GM12891 (cell line): ENCODE results near the gene TSR3.
A peak's percentile ranks its signal among the peaks of the same experiment; 100 is the strongest.

Experiments used
- DNase-seq: peaks from one replicate; pipeline ENCODE4 v3.0.0; 2011; ENCODE audit warnings: low spot score; ENCODE audit not compliant: insufficient read length
- FAIRE-seq: peaks from 2 replicates; lab custom pipeline; 2011; peaks lifted over from hg19 to GRCh38; lab: Jason Lieb, UNC
- PAX5 ChIP-seq: IDR thresholded peaks from 2 replicates; pipeline ENCODE4 v1.6.1; 2011; ENCODE audit warnings: low read length, moderate library complexity, mild to moderate bottlenecking; ENCODE audit not compliant: insufficient read depth, severe bottlenecking
- POLR2A ChIP-seq: IDR thresholded peaks from 2 replicates; pipeline ENCODE4 v1.6.1; 2011; ENCODE audit warnings: low read depth, low read length, control low read depth
- POLR2AphosphoS5 ChIP-seq: IDR thresholded peaks from 2 replicates; pipeline ENCODE4 v1.6.1; 2011; ENCODE audit warnings: low read depth, low read length, control low read depth
- POU2F2 ChIP-seq: IDR thresholded peaks from 2 replicates; pipeline ENCODE4 v1.6.1; 2011; ENCODE audit warnings: low read depth, mild to moderate bottlenecking, control low read depth, low read length, moderate library complexity
- SPI1 ChIP-seq: IDR thresholded peaks from 2 replicates; pipeline ENCODE4 v1.6.1; 2011; ENCODE audit warnings: low read depth, low read length, control low read depth
- TAF1 ChIP-seq: IDR thresholded peaks from 2 replicates; pipeline ENCODE4 v1.6.1; 2011; ENCODE audit warnings: low read depth, low read length, control low read depth

The TSR3 gene

DNA sequence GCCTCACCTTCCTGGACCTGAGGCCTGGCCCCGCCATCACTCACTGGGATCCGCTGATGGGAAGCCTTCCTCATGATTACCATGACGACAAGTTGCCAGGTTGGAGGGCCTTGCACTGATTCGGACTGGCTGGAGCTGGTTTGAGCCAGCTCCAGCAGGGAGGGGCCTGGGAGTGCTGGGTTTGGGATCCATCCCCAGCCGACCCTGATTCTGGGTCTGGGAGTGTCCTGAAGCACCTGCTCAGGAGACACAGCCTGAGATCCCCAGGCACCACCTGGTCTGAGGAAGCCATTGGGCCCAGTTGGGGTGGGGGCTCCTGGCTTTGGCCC, 24.1 kb downstream of the TSR3 start:
- no peak for DNase-seq
- FAIRE-seq = no peak
- TF ChIP-seq POLR2AphosphoS5 (no peak), POU2F2 (no peak), POLR2A (no peak), PAX5 (no peak), TAF1 (no peak), SPI1 (no peak)

DNA sequence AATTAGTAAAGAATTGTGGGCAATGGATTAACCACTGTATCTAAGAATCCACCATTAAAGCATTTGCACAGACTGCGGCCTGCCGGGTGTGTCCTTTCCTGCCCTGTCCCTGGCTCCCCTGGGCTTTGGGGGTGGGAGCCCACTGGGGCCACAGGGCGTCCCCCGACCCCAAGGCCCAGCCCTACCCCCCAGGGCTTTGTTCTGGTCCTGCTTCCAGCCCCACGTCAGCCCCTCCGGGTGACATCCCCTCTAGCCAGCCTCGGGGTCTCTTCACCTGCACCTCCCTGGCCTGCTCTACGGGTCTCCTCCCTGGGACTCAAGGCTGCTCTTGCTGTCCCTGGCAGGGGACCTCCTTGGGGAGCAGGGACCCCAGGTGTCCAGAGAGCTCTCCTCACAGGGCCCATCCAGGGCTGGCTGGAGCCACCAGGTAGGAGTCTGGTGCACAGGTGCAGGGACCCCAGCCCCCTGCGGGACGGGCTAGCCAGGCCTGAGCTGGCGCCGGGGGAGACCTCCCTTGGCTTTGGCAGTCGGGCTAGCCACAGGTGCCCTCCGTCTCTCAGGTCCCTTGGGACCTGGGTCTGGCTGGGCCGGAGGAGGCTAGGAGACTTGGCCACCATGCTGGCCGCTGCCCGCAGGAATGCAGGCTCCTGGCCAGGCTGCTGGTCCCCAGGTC, 24.6 kb downstream of the TSR3 start:
- FAIRE-seq = no peak
- TF ChIP-seq SPI1 = no peak
- no peak for TF ChIP-seq POU2F2

DNA sequence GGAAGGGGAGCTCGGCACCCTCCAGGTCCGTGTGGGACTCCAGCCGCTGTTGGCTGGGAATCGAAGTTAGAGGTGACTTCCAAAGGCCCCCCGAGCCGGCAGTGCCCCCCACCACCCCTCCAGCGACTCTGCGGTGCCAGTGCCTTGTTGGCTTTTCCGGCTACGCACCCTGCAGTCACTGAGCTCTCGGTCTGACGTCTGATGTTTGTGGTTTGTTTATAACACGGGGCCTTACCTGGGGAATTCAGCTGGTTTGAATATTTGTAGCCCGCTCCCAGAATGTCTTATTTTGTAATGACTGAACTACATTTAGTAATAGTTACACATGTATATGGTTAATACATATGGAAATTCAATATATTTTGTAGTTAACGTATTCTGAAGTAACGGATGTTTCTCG, 25.3 kb downstream of the TSR3 start:
- no peak for FAIRE-seq
- TF ChIP-seq POU2F2 (no peak), TAF1 (no peak), POLR2AphosphoS5 (no peak), PAX5 (no peak), POLR2A (no peak; the same call in 1 of the 2 replicates), SPI1 (no peak)
- no peak for DNase-seq

More for the DNA sequence above, 24.6 kb downstream of the TSR3 start:
- DNase-seq = no peak

GRCh38 chr16:1325673-1326371, 25.9 kb downstream of the TSR3 start:
- DNase-seq = no peak
- no peak for TF ChIP-seq SPI1
- no peak for TF ChIP-seq TAF1
- no peak for TF ChIP-seq POU2F2
- TF ChIP-seq PAX5 = no peak
- peak; percentile 16; the same call in 1 of the 2 replicates for TF ChIP-seq POLR2A
- TF ChIP-seq POLR2AphosphoS5 = peak; percentile 69
- FAIRE-seq = no peak

DNA sequence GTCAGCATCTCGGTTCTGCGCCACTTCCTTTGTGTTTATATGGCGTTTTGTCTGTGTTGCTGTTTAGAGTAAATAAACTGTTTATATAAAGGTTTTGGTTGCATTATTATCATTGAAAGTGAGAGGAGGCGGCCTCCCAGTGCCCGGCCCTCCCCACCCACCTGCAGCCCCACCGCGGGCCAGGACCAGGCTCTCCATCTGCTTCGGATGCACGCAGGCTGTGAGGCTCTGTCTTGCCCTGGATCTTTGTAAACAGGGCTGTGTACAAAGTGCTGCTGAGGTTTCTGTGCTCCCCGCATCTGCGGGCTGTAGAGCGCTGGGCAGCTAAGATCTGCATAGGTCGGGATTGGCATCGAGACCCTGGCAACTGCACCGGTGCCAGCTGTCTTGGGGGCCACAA, 26.4 kb downstream of the TSR3 start:
- no peak for FAIRE-seq
- TF ChIP-seq SPI1 (no peak), PAX5 (no peak), POLR2A (no peak), POLR2AphosphoS5 (no peak), POU2F2 (no peak), TAF1 (no peak)

DNA sequence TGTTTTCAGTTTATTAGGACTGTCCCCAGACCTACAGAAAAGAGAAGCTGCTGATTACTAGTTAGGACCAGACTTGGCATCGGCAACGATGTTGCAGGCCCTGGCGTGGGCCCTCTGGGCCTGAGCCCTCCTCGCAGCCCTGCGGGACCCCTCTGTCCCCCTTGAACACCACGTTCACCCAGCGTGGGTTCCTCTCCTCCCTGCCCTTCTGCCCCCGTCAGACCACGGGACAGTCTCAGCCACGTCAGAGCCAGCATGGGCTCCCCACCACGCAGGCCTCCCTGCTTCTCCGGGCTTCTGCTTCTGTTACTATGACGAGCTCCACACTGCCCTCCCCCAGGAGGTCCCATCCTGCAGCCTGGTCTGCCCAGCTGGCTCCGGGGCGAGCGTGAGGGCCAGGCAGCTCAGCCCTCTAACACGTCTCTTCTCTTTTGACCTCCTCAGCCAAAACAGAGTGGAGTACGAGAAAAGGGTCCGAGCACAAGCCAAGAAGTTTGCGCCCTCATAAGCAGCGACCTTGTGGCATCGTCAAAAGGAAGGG, 27.3 kb downstream of the TSR3 start:
- FAIRE-seq (no peak), DNase-seq (no peak)
- no peak for TF ChIP-seq POU2F2
- TF ChIP-seq POLR2AphosphoS5 = no peak
- TF ChIP-seq TAF1 = no peak
- no peak for TF ChIP-seq PAX5
- TF ChIP-seq SPI1 = no peak
- TF ChIP-seq POLR2A = no peak

More for the DNA sequence above, 26.4 kb downstream of the TSR3 start:
- DNase-seq = no peak

GRCh38 chr16:1323296-1324239, 28.1 kb downstream of the TSR3 start:
- FAIRE-seq = no peak
- DNase-seq = no peak
- no peak for TF ChIP-seq POLR2A
- TF ChIP-seq POU2F2 = no peak
- TF ChIP-seq SPI1 = no peak
- TF ChIP-seq POLR2AphosphoS5 = peak; percentile 48; the same call in 1 of the 2 replicates
- no peak for TF ChIP-seq PAX5
- no peak for TF ChIP-seq TAF1

DNA sequence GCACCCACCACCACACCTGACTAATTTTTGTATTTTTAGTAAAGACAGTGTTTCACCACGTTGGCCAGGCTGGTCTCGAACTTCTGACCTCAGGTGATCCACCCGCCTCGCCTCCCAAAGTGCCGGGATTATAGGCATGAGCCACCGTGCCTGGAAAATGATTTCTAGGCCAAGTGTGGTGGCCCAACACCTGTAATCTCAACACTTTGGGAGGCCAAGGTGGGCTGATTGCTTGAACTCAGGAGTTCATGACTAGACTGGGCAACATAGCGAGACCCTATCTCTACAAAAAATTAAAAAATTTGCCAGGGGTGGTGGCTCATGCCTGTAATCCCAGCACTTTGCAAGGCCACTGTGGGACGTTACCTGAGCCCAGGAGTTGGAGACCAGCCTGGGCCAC, 29.3 kb downstream of the TSR3 start:
- FAIRE-seq = no peak
- TF ChIP-seq TAF1 (no peak), POLR2A (no peak), POLR2AphosphoS5 (no peak), PAX5 (no peak), SPI1 (no peak), POU2F2 (no peak)
- no peak for DNase-seq

DNA sequence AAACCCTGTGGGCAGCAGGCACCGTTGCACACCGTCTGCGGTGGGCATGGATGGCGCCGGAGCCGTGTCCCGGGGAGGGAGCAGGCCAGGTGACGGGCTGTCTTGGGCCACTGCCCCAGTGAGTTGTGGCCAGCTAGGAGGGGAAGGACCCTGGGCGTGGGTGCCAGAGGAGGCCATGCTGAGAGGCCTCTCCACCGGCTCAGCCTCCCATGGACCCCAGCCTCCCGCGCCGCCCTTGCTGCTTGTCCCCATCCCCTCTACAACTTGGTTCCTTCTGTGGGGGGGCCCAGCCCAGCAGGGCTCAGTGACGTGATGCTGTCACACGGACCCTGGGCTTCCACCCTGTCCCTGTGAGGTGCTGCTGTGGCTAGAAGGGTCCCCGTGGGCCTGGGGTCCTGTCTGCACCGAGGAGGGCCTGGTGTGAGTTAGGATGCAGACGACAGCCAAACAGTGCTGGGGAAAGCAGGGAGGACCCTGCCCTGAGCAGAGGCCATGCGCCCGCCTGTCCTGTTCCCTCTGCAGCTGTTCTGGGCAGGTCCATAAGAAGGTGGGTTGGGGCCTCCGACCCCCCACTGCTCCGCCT, 30.9 kb downstream of the TSR3 start:
- DNase-seq (no peak), FAIRE-seq (no peak)
- TF ChIP-seq POLR2A (no peak), POU2F2 (no peak), TAF1 (no peak), SPI1 (no peak), PAX5 (no peak), POLR2AphosphoS5 (no peak; the same call in none of the 2 replicates)
